HepG2 (cell line): Measurements from ENCODE around the gene TMTC2.

Experiments used
- CBX5 ChIP-seq: sonication (generic); formaldehyde crosslinking; IDR thresholded peaks from 2 replicates; pipeline ENCODE4 v1.4.0; 2020; ENCODE audit warnings: missing genetic modification reagents, borderline replicate concordance
- CEBPB ChIP-seq: IDR thresholded peaks from 2 replicates; pipeline ENCODE4 v1.6.1; 2011; ENCODE audit warnings: low read depth, low read length, improper control_type of control experiment, borderline replicate concordance
- CTCF ChIP-seq: sonication (generic); formaldehyde crosslinking; IDR thresholded peaks from 2 replicates; pipeline ENCODE4 v1.5.0; 2020; ENCODE audit warnings: mild to moderate bottlenecking, missing genetic modification reagents, moderate library complexity
- KLF6 ChIP-seq: IDR thresholded peaks from 2 replicates; pipeline ENCODE4 v1.8.0; 2016; ENCODE audit warnings: missing biosample characterization, missing genetic modification reagents
- MEIS1 ChIP-seq: sonication (generic); formaldehyde crosslinking; IDR thresholded peaks from 2 replicates; pipeline ENCODE4 v1.9.0; 2021; ENCODE audit warnings: mild to moderate bottlenecking, missing genetic modification reagents, moderate library complexity, borderline replicate concordance
- MXI1 ChIP-seq: IDR thresholded peaks from 3 replicates; pipeline ENCODE4 v1.6.1; 2012; ENCODE audit warnings: low read depth, low read length, inconsistent platforms, borderline replicate concordance
- PHB2 ChIP-seq: fragments of 450-650 bp; IDR thresholded peaks from 2 replicates; pipeline ENCODE4 v1.6.1; 2018; ENCODE audit not compliant: partially characterized antibody
- POLR2A ChIP-seq, 2 experiments: IDR thresholded peaks; 2 replicates each; pipeline ENCODE4 v1.6.1; 2011; ENCODE audit warnings: low read depth in 2 of 2, low read length in 2 of 2, mild to moderate bottlenecking in 1 of 2, moderate library complexity in 1 of 2; ENCODE audit not compliant: insufficient read depth in 1 of 2
- RFX5 ChIP-seq: IDR thresholded peaks from 2 replicates; pipeline ENCODE4 v1.6.1; 2011; ENCODE audit warnings: low read depth, low read length, improper control_type of control experiment
- TF ChIP-seq, protein P1 (sequence below): sonication (generic); formaldehyde crosslinking; IDR thresholded peaks from 2 replicates; pipeline ENCODE4 v1.4.0; 2020; ENCODE audit warnings: mild to moderate bottlenecking, missing genetic modification reagents

GRCh38 chr12:83181074-83181473 is 494.4 kb downstream of the TMTC2 start:
- TF ChIP-seq CTCF (CRISPR knock-in tag) (no peak), CBX5 (no peak), PHB2 (no peak), CEBPB (no peak), POLR2A (IDR thresholded peaks at IDR 0.05; ENCODE audit: insufficient read depth in 1 of 2, low read depth in 2 of 2, low read length in 2 of 2) (no peak), KLF6 (CRISPR knock-in tag) (no peak), RFX5 (no peak), MEIS1 (CRISPR knock-in tag) (no peak), MXI1 (no peak)
- TF ChIP-seq, protein P1, sequence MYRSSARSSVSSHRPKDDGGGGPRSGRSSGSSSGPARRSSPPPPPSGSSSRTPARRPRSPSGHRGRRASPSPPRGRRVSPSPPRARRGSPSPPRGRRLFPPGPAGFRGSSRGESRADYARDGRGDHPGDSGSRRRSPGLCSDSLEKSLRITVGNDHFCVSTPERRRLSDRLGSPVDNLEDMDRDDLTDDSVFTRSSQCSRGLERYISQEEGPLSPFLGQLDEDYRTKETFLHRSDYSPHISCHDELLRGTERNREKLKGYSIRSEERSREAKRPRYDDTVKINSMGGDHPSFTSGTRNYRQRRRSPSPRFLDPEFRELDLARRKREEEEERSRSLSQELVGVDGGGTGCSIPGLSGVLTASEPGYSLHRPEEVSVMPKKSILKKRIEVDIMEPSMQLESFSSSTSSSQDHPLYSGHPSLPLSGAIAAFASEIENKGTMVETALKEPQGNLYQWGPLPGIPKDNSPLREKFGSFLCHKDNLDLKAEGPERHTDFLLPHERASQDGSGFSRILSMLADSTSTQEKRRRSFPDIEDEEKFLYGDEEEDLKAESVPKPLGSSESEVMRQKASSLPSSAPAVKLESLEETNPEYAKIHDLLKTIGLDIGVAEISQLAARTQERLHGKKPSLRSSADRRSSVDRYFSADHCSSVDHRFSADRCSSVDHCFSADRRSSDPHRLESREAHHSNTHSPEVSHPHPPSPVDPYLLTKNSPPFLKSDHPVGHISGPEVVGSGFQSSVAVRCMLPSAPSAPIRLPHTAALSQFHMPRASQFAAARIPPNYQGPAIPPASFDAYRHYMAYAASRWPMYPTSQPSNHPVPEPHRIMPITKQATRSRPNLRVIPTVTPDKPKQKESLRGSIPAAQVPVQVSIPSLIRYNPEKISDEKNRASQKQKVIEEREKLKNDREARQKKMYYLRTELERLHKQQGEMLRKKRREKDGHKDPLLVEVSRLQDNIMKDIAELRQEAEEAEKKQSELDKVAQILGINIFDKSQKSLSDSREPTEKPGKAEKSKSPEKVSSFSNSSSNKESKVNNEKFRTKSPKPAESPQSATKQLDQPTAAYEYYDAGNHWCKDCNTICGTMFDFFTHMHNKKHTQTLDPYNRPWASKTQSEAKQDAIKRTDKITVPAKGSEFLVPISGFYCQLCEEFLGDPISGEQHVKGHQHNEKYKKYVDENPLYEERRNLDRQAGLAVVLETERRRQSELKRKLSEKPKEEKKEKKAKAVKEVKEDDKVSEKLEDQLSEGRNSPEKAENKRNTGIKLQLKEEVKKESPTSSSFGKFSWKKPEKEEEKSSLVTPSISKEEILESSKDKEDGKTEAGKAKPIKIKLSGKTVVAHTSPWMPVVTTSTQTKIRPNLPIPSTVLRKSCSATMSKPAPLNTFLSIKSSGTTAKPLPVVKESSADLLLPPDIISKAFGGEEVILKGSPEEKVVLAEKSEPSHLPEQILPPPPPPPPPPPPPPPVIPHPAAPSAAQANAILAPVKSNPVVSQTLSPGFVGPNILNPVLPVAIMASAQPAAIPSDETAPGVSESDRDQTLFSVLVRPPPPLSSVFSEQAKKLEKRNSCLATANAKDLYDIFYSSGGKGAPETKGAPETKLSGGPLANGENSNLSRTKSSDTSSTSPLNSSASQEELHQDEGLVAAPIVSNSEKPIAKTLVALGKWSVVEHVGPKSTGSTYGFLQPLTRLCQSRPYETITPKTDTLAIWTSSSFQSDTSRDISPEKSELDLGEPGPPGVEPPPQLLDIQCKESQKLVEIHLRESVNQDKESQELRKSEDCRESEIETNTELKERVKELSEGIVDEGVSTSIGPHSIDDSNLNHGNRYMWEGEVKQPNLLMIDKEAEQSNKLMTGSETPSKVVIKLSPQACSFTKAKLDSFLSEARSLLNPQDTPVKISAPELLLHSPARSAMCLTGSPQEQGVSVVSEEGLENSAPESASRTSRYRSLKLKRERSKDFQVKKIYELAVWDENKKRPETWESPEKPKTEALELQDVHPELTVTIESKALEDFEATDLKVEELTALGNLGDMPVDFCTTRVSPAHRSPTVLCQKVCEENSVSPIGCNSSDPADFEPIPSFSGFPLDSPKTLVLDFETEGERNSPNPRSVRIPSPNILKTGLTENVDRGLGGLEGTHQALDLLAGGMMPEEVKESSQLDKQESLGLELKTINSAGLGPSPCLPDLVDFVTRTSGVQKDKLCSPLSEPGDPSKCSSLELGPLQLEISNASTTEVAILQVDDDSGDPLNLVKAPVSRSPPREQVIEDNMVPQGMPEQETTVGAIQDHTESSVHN: no peak
